HepG2 (cell line): ENCODE results near the gene ALLC. TPM values are rescaled to one million over a fixed set of nuclear protein-coding genes. Genes with fewer than 3 reads are reported as not detected.

Experiments
- ATAC-seq: fragments of 200-7000 bp; cut with Tn5 transposase; 3 replicates; pipeline ENCODE4 v1.9.1; 2020; ENCODE audit warnings: mild to moderate bottlenecking, moderate library complexity
- BruUV-seq: library from RNA; stranded (reverse); fragments of 400-500 nt; replicated peaks from 2 replicates; lab custom pipeline; 2021; lab: Mats Ljungman, UMichigan
- CTCF ChIA-PET: fragments of 300-600 bp; formaldehyde crosslinking; extraction: SDS; loops from one replicate; lab custom pipeline; 2021; ENCODE audit warnings: low total read pairs, inconsistent platforms, low intra/inter-chr PET ratio; lab: Yijun Ruan, JAX
- POLR2A ChIA-PET: fragments of 350-600 bp; sonication (Branson Sonifier 250); formaldehyde crosslinking; loops from one replicate; lab custom pipeline; 2020; ENCODE audit warnings: antibody characterized with exemption, inconsistent platforms; lab: Yijun Ruan, JAX
- DNase-seq: peaks from one replicate; pipeline ENCODE4 v3.0.0-alpha.2; 2015; ENCODE audit warnings: low spot score
- FAIRE-seq: peaks from 3 replicates; lab custom pipeline; 2011; peaks lifted over from hg19 to GRCh38; lab: Jason Lieb, UNC
- H2AFZ ChIP-seq: one replicate; pipeline ENCODE4 v1.6.1; 2011; ENCODE audit warnings: low read length, inconsistent platforms
- H3K27ac ChIP-seq: fragments of 300-600 bp; 3 replicates; pipeline ENCODE4 v1.8.0; 2011; ENCODE audit warnings: mixed run types, mild to moderate bottlenecking, mixed read lengths, low read length, inconsistent platforms; ENCODE audit not compliant: insufficient read depth; ENCODE audit errors: extremely low read length
- H3K27me3 ChIP-seq, 2 experiments: fragments of 200-600 bp in 1 of 2; 2 replicates in 1 of 2; 3 replicates in 1 of 2; pipeline versions ENCODE4 v1.6.0 to v1.8.0; 2011; ENCODE audit warnings: low read length in 2 of 2, mild to moderate bottlenecking in 2 of 2, moderate library complexity in 2 of 2, inconsistent platforms in 1 of 2; ENCODE audit not compliant: insufficient read depth in 2 of 2, control insufficient read depth in 1 of 2
- H3K36me3 ChIP-seq, 2 experiments: fragments of 200-600 bp in 1 of 2; replicated peaks in 1 of 2; 2 replicates in 1 of 2; 3 replicates in 1 of 2; pipeline versions ENCODE4 v1.5.1 to v1.8.0; 2011; ENCODE audit warnings: low read length in 2 of 2, inconsistent platforms in 1 of 2; ENCODE audit not compliant: insufficient read depth in 2 of 2, control insufficient read depth in 1 of 2
- H3K4me1 ChIP-seq: 2 replicates; pipeline ENCODE4 v1.5.1; 2012; ENCODE audit warnings: low read length, inconsistent platforms; ENCODE audit not compliant: insufficient read depth
- H3K4me2 ChIP-seq: 2 replicates; pipeline ENCODE4 v1.6.0; 2011; ENCODE audit warnings: low read depth, low read length, inconsistent platforms
- H3K4me3 ChIP-seq, 3 experiments: fragments of 200-600 bp in 1 of 3; sonication (generic), shearing (Covaris generic) in 1 of 3; replicated peaks in 1 of 3; 2 replicates each; pipeline ENCODE4 v1.5.1; 2011 to 2016; ENCODE audit warnings: low read length in 3 of 3, inconsistent platforms in 2 of 3, low read depth in 2 of 3, mild to moderate bottlenecking in 2 of 3, control low read depth in 1 of 3, mixed read lengths in 1 of 3; ENCODE audit not compliant: insufficient read depth in 1 of 3
- H3K79me2 ChIP-seq: one replicate; pipeline ENCODE4 v1.6.1; 2011; ENCODE audit warnings: low read length, inconsistent platforms; ENCODE audit not compliant: insufficient read depth
- H3K9ac ChIP-seq: 2 replicates; pipeline ENCODE4 v1.6.0; 2011; ENCODE audit warnings: mild to moderate bottlenecking, low read depth, low read length, inconsistent platforms; ENCODE audit not compliant: insufficient read depth
- H3K9me3 ChIP-seq: 2 replicates; pipeline ENCODE4 v1.5.1; 2012; ENCODE audit warnings: mild to moderate bottlenecking, low read length
- H4K20me1 ChIP-seq: 2 replicates; pipeline ENCODE4 v1.6.0; 2011; ENCODE audit warnings: inconsistent platforms, mild to moderate bottlenecking, low read length, moderate library complexity; ENCODE audit not compliant: insufficient read depth
- CBX2 ChIP-seq, 2 experiments: fragments of 200-600 bp in 1 of 2; sonication (generic); formaldehyde crosslinking in 1 of 2; IDR thresholded peaks; 2 replicates each; pipeline versions ENCODE4 v1.7.0 to v1.8.1; 2018 to 2022; ENCODE audit warnings: low read depth in 2 of 2, low read length in 1 of 2, mild to moderate bottlenecking in 1 of 2, missing genetic modification reagents in 1 of 2
- GLMP ChIP-seq: sonication (generic); formaldehyde crosslinking; IDR thresholded peaks from 2 replicates; pipeline ENCODE4 v1.9.0; 2021; ENCODE audit warnings: missing genetic modification reagents, mild to moderate bottlenecking, borderline replicate concordance
- MAFG ChIP-seq: sonication (generic); formaldehyde crosslinking; IDR thresholded peaks from 2 replicates; pipeline ENCODE4 v1.5.1; 2020; ENCODE audit warnings: mild to moderate bottlenecking, missing genetic modification reagents
- MXD4 ChIP-seq: IDR thresholded peaks from 2 replicates; pipeline ENCODE4 v1.6.1; 2016; ENCODE audit warnings: mild to moderate bottlenecking, missing biosample characterization, missing genetic modification reagents
- POGK ChIP-seq: sonication (generic); formaldehyde crosslinking; conservative IDR thresholded peaks from 2 replicates; pipeline ENCODE4 v1.8.0; 2022; ENCODE audit warnings: mild to moderate bottlenecking, moderate library complexity, missing genetic modification reagents
- SKI ChIP-seq: fragments of 450-650 bp; IDR thresholded peaks from one replicate; pipeline ENCODE4 v1.6.1; 2018; ENCODE audit warnings: mild to moderate bottlenecking; ENCODE audit not compliant: partially characterized antibody
- SMAD9 ChIP-seq: sonication (generic); formaldehyde crosslinking; IDR thresholded peaks from 2 replicates; pipeline ENCODE4 v1.5.1; 2020; ENCODE audit warnings: mild to moderate bottlenecking, missing genetic modification reagents
- ZBTB8A ChIP-seq: sonication (generic); formaldehyde crosslinking; IDR thresholded peaks from 2 replicates; pipeline ENCODE4 v1.4.0; 2020; ENCODE audit warnings: mild to moderate bottlenecking, low read depth, missing genetic modification reagents, borderline replicate concordance
- ZEB1 ChIP-seq: IDR thresholded peaks from 2 replicates; pipeline ENCODE4 v1.6.1; 2012; ENCODE audit warnings: mild to moderate bottlenecking, low read depth, inconsistent platforms; ENCODE audit not compliant: insufficient replicate concordance
- ZNF121 ChIP-seq: sonication (generic); formaldehyde crosslinking; IDR thresholded peaks from 2 replicates; pipeline ENCODE4 v1.5.0; 2020; ENCODE audit warnings: mild to moderate bottlenecking, missing genetic modification reagents
- ZNF512 ChIP-seq: sonication (generic); formaldehyde crosslinking; IDR thresholded peaks from 2 replicates; pipeline ENCODE4 v1.4.0; 2020; ENCODE audit warnings: mild to moderate bottlenecking, missing genetic modification reagents
- ZNF572 ChIP-seq: sonication (generic); formaldehyde crosslinking; IDR thresholded peaks from 2 replicates; pipeline ENCODE4 v1.5.1; 2020; ENCODE audit warnings: mild to moderate bottlenecking, missing genetic modification reagents
- ZNF710 ChIP-seq: sonication (generic); formaldehyde crosslinking; IDR thresholded peaks from 2 replicates; pipeline ENCODE4 v1.5.0; 2020; ENCODE audit warnings: mild to moderate bottlenecking, missing genetic modification reagents, borderline replicate concordance
- ZNF777 ChIP-seq: sonication (generic); formaldehyde crosslinking; IDR thresholded peaks from 2 replicates; pipeline ENCODE4 v1.4.0; 2020; ENCODE audit warnings: missing genetic modification reagents
- ZSCAN25 ChIP-seq: sonication (generic); formaldehyde crosslinking; IDR thresholded peaks from 2 replicates; pipeline ENCODE4 v1.8.0; 2022; ENCODE audit warnings: mild to moderate bottlenecking, missing genetic modification reagents
- WGBS: methylation state at CpG from one replicate; pipeline ENCODE4 v1.1.6; 2017; ENCODE audit warnings: low lambda C conversion rate; 5-methylcytosine and 5-hydroxymethylcytosine counted together
- in situ Hi-C: cut with HindIII; loops from 2 replicates; pipeline ENCODE4 v1.10.0; 2017; ENCODE audit warnings: low pct_unique_long_range_greater_than_20kb; ENCODE audit not compliant: extremely low pct_ligation_motif_present
- intact Hi-C: fragments of 100-400 bp; cut with micrococcal nuclease; formaldehyde crosslinking; loops from one replicate; pipeline ENCODE4 v1.10.0; 2022; ENCODE audit not compliant: unreplicated experiment
- polyA plus RNA-seq, 8 experiments: library from polyadenylated mRNA; depleted of rRNA in 3 of 8; stranded (reverse) in 7 of 8; unstranded in 1 of 8; fragments of >200 nt; fragmentation: Illumina TruSeq in 4 of 8; extraction: Trizol in 4 of 8; gene quantifications; 2 replicates each; pipeline versions ENCODE4 v1.2.1 to v1.2.3, GENCODE V29; 2011 to 2016; ENCODE audit warnings: low read depth in 4 of 8, missing spikeins in 1 of 8, mixed read lengths in 1 of 8; ENCODE audit not compliant: insufficient read depth in 1 of 8
- total RNA-seq, 5 experiments: library from RNA; depleted of rRNA; stranded (reverse); fragments of >200 nt; fragmentation: Illumina TruSeq; extraction: Trizol; gene quantifications; 2 replicates each; pipeline ENCODE4 v1.2.3, GENCODE V29; 2016; ENCODE audit warnings: low read depth in 1 of 5

ALLC gene
- total and polyA plus RNA-seq, 2 of the 13 experiments (the other 11 are each of a cell fraction or from before 2014, with no cell fraction given): 0.08 to 0.11 TPM

- TF ChIP-seq ZNF512 (CRISPR knock-in tag) (no peak), SMAD9 (CRISPR knock-in tag) (no peak)
These were observed 16.1 kb upstream of the ALLC start (continued) for GRCh38 chr2:3641841-3642421.

GRCh38 chr2:3642521-3643215 lies 15.3 kb upstream of the ALLC start:
- DNase-seq (no peak), FAIRE-seq (no peak), ATAC-seq (no peak)
- H3K4me2 ChIP-seq: no peak overlapping the region
- no TSS peak for BruUV-seq
- POLR2A ChIA-PET: no interaction called here
- no peak overlapping the region for H3K9ac ChIP-seq
- intact Hi-C loops: no loop called here
- H4K20me1 ChIP-seq: no peaks in the 10 kb centered on the region
- WGBS: 62% methylated on average over 18 of the region's 18 CpGs
- H3K4me1 ChIP-seq: peaks cover 21% of the 10 kb centered on the region
- no peaks in the 10 kb centered on the region for H3K79me2 ChIP-seq
- H3K27me3 ChIP-seq: peaks cover 0 to 9% of the 10 kb centered on the region in 2 experiments; a peak in 3 of 5 replicates
- H3K36me3 ChIP-seq: no peaks in the 10 kb centered on the region
- no peak overlapping the region for H3K4me3 ChIP-seq
- TF ChIP-seq MXD4 (CRISPR knock-in tag) (no peak), POGK (CRISPR knock-in tag) (no peak), ZNF121 (CRISPR knock-in tag) (no peak), ZBTB8A (no peak), ZNF710 (CRISPR knock-in tag) (no peak), ZNF572 (CRISPR knock-in tag) (no peak), MAFG (CRISPR knock-in tag) (no peak), GLMP (CRISPR knock-in tag) (no peak), CBX2 (IDR thresholded peaks at IDR 0.05; ENCODE audit: low read depth, low read length) (no peak), CBX2 (CRISPR knock-in tag; IDR thresholded peaks at IDR 0.05; ENCODE audit: low read depth) (no peak), ZNF777 (CRISPR knock-in tag) (no peak), ZSCAN25 (CRISPR knock-in tag) (no peak), ZEB1 (no peak), SKI (no peak)
- no peak overlapping the region for H2AFZ ChIP-seq
- no peaks in the 10 kb centered on the region for H3K9me3 ChIP-seq
- in situ Hi-C loops: no loop called here
- no peak overlapping the region for H3K27ac ChIP-seq
- CTCF ChIA-PET: no interaction called here
